Activated naive CD4-positive, alpha-beta T cell treated with anti-CD3 and anti-CD28 coated beads, Interleukin-2, amount 50 U/mL, for 24 hours (primary cell): ENCODE results near the gene GRM7.

Source experiments
- H3K27ac Mint-ChIP-seq: one replicate; pipeline ENCODE4 v1.8.0; 2021; ENCODE audit warnings: mild to moderate bottlenecking, mixed read lengths
- H3K27me3 Mint-ChIP-seq: one replicate; pipeline ENCODE4 v1.8.0; 2021; ENCODE audit warnings: mixed read lengths
- H3K36me3 Mint-ChIP-seq: one replicate; pipeline ENCODE4 v1.8.0; 2021; ENCODE audit warnings: mixed read lengths
- H3K4me1 Mint-ChIP-seq: one replicate; pipeline ENCODE4 v1.8.0; 2021; ENCODE audit warnings: mixed read lengths
- H3K4me3 Mint-ChIP-seq: one replicate; pipeline ENCODE4 v1.8.0; 2021; ENCODE audit warnings: mild to moderate bottlenecking, mixed read lengths
- H3K9me3 Mint-ChIP-seq: one replicate; pipeline ENCODE4 v1.8.0; 2021; ENCODE audit warnings: mixed read lengths

GRM7 gene

GRCh38 chr3:7461202-7461825 lies 600.4 kb downstream of the GRM7 start:
- H3K36me3 Mint-ChIP-seq, result no peaks in the 10 kb centered on the region
- H3K27me3 Mint-ChIP-seq, result no peaks in the 10 kb centered on the region
- no peak overlapping the region for H3K27ac Mint-ChIP-seq
- no peaks in the 10 kb centered on the region for H3K4me1 Mint-ChIP-seq
- no peak overlapping the region for H3K4me3 Mint-ChIP-seq
- H3K9me3 Mint-ChIP-seq, result no peaks in the 10 kb centered on the region

GRCh38 chr3:7469866-7470265 lies 609.0 kb downstream of the GRM7 start:
- no peak overlapping the region for H3K27ac Mint-ChIP-seq
- peaks cover 1% of the 10 kb centered on the region for H3K27me3 Mint-ChIP-seq
- H3K4me1 Mint-ChIP-seq, result no peaks in the 10 kb centered on the region
- H3K4me3 Mint-ChIP-seq, result no peak overlapping the region
- H3K9me3 Mint-ChIP-seq, result no peaks in the 10 kb centered on the region
- no peaks in the 10 kb centered on the region for H3K36me3 Mint-ChIP-seq

- Mint-ChIP-seq H3K4me1 (no peaks in the 10 kb centered on the region), H3K9me3 (peaks cover 4% of the 10 kb centered on the region), H3K36me3 (no peaks in the 10 kb centered on the region), H3K27me3 (no peaks in the 10 kb centered on the region), H3K27ac (no peak overlapping the region), H3K4me3 (no peak overlapping the region)
These were observed 623.7 kb downstream of the GRM7 start for GRCh38 chr3:7484636-7485035.

DNA sequence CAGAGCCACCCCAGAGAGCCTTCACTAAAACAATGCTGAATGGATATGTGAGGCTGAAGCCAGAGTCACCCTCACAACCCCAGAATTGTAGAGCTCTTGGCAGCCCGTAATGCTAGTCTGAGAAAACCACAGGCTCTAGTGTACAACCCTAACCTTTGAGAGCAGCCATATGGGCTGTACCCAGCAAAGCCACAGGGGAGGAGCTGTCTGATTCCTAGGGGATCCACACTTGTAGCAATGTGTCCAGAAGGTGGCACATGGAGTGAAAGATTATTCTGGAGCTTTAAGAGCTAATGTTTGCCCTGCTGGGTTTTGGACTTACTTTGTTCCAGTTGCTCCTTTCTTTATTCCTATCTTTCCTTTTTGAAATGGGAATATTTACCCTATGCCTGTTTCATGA lies 626.8 kb downstream of the GRM7 start:
- H3K9me3 Mint-ChIP-seq, result peaks cover 6% of the 10 kb centered on the region
- H3K4me1 Mint-ChIP-seq, result no peaks in the 10 kb centered on the region
- no peaks in the 10 kb centered on the region for H3K36me3 Mint-ChIP-seq
- no peak overlapping the region for H3K4me3 Mint-ChIP-seq
- H3K27me3 Mint-ChIP-seq, result no peaks in the 10 kb centered on the region
- H3K27ac Mint-ChIP-seq, result no peak overlapping the region

GRCh38 chr3:7489417-7489816 lies 628.5 kb downstream of the GRM7 start:
- Mint-ChIP-seq H3K27me3 (peaks cover 1% of the 10 kb centered on the region), H3K4me1 (no peaks in the 10 kb centered on the region), H3K36me3 (no peaks in the 10 kb centered on the region), H3K9me3 (peaks cover 21% of the 10 kb centered on the region), H3K4me3 (no peak overlapping the region), H3K27ac (no peak overlapping the region)

GRCh38 chr3:7498715-7499114 lies 637.8 kb downstream of the GRM7 start:
- no peaks in the 10 kb centered on the region for H3K36me3 Mint-ChIP-seq
- H3K4me3 Mint-ChIP-seq, result no peak overlapping the region
- peaks cover 10% of the 10 kb centered on the region for H3K9me3 Mint-ChIP-seq
- H3K4me1 Mint-ChIP-seq, result no peaks in the 10 kb centered on the region
- no peaks in the 10 kb centered on the region for H3K27me3 Mint-ChIP-seq
- no peak overlapping the region for H3K27ac Mint-ChIP-seq

- H3K4me3 Mint-ChIP-seq, result no peak overlapping the region
- no peaks in the 10 kb centered on the region for H3K9me3 Mint-ChIP-seq
These were observed 642.5 kb downstream of the GRM7 start for GRCh38 chr3:7503431-7503830.

GRCh38 chr3:7504886-7505775 lies 644.2 kb downstream of the GRM7 start:
- Mint-ChIP-seq H3K27ac (no peak overlapping the region), H3K27me3 (peaks cover 7% of the 10 kb centered on the region), H3K36me3 (no peaks in the 10 kb centered on the region), H3K4me3 (no peak overlapping the region), H3K4me1 (no peaks in the 10 kb centered on the region), H3K9me3 (no peaks in the 10 kb centered on the region)

More at GRCh38 chr3:7503431-7503830, 642.5 kb downstream of the GRM7 start:
- H3K27me3 Mint-ChIP-seq, result peaks cover 2% of the 10 kb centered on the region
- H3K27ac Mint-ChIP-seq, result no peak overlapping the region
- H3K36me3 Mint-ChIP-seq, result no peaks in the 10 kb centered on the region
- no peaks in the 10 kb centered on the region for H3K4me1 Mint-ChIP-seq

DNA sequence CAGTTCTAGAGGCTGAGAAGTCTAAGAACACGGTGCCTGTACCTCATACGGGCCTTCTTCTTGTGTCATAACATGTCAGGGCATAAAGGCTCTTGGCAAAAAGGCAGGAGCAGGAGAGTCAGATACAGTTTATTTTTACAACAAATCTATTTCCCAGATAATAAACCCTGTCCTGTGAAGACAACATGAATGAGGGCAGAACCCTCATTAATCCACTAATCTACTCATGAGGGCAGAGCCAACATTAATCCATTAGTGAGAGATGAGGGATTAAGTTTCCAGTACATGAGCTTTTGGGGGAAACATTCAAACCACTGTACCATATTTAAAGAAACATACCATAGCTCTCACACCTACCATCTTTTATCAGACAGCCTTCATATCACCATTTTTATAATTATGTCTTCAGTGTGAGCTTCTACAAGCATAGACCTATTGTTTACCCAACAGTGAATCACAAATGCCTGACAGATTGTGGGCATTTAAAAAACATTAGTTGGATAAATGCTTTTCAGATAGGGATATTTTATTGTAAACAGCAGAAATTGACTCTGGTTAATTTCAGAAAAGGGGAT lies 645.8 kb downstream of the GRM7 start:
- Mint-ChIP-seq H3K4me1 (no peaks in the 10 kb centered on the region), H3K27ac (no peak overlapping the region), H3K9me3 (no peaks in the 10 kb centered on the region), H3K4me3 (no peak overlapping the region), H3K27me3 (peaks cover 9% of the 10 kb centered on the region), H3K36me3 (no peaks in the 10 kb centered on the region)

DNA sequence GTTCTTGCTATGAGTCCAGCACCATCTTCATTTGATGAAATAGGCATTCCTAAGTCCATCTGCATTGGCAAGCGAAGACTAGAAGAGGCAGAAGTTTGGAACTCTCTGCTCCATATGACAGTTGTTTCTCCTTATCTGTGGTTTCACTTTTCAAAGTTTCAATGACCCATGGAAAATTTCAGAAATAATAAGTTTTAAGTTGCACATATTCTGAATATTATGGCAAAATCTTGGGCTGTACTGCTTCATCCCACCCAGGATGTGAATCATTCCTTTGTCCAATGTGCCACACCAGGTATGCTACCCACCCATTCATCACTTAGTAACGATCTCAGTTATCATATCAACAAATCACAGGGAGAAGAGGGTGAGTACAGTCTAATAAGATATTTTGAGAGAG lies 647.9 kb downstream of the GRM7 start:
- Mint-ChIP-seq H3K4me1 (no peaks in the 10 kb centered on the region), H3K27ac (no peak overlapping the region), H3K36me3 (no peaks in the 10 kb centered on the region), H3K9me3 (no peaks in the 10 kb centered on the region), H3K27me3 (peaks cover 9% of the 10 kb centered on the region), H3K4me3 (no peak overlapping the region)

DNA sequence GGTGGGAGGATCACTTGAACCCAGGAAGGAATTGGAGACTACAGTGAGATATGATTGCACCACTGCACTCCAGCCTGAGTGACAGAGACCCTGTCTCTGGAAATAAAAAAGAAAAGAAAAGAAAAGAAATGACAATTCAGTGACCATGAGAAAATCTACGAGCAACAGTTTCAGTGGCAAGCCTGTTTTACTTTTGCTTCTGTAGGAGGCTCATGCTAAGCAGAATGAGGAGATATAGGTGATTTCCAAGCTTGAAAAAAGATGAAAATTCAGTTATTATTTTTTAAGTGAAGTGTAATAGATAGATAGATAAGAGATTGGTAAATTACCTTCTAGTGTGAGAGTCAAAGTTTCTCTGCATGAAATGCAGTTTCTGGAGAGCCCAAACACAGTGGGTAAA lies 651.1 kb downstream of the GRM7 start:
- H3K36me3 Mint-ChIP-seq, result no peaks in the 10 kb centered on the region
- H3K27ac Mint-ChIP-seq, result no peak overlapping the region
- peaks cover 9% of the 10 kb centered on the region for H3K27me3 Mint-ChIP-seq
- no peaks in the 10 kb centered on the region for H3K4me1 Mint-ChIP-seq
- no peak overlapping the region for H3K4me3 Mint-ChIP-seq
- no peaks in the 10 kb centered on the region for H3K9me3 Mint-ChIP-seq

DNA sequence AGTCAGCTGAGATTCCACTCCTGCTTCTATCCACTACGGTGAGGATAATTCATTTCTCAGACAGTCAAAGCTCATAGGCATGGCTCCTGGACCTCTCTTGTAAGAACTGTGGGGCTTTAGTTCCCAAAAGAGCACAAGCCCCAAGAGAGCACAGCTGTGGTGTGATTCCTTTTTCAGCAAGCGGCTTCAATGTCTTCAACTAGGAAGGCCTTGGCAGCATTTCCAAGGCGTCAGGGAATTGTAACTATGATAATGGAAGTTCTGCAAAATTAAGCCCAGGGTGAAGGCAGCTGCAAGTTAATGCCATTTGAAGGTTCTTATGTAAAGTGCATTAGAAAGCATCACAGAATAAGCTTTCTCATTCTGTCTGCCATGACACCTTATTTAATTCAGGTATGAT lies 657.1 kb downstream of the GRM7 start:
- Mint-ChIP-seq H3K9me3 (no peaks in the 10 kb centered on the region), H3K4me1 (no peaks in the 10 kb centered on the region), H3K36me3 (no peaks in the 10 kb centered on the region), H3K27ac (no peak overlapping the region), H3K4me3 (no peak overlapping the region), H3K27me3 (no peaks in the 10 kb centered on the region)

DNA sequence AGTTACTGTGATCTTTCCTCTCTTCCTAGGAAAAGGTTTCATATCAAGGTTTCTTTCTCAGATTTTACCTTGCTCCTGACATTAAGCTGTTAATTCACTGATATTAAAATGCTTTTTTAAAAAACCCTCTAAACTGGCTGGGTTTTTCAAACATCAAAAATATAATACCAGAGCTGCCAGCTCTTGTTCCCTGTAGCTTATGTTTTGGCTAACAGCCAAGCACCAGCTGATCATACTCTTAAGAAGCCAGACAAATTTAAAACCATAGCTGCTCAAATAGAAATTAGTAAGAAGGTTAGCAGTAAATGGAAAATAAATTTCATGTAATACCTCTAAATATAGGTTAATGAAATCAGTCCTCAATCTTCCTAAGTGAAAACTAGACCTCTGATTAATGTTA lies 657.5 kb downstream of the GRM7 start:
- no peak overlapping the region for H3K27ac Mint-ChIP-seq
- H3K4me1 Mint-ChIP-seq, result no peaks in the 10 kb centered on the region

GRCh38 chr3:7520059-7520458 lies 659.1 kb downstream of the GRM7 start:
- Mint-ChIP-seq H3K4me1 (no peaks in the 10 kb centered on the region), H3K9me3 (no peaks in the 10 kb centered on the region), H3K4me3 (no peak overlapping the region), H3K27ac (no peak overlapping the region), H3K36me3 (no peaks in the 10 kb centered on the region), H3K27me3 (no peaks in the 10 kb centered on the region)

More for the DNA sequence above, 657.5 kb downstream of the GRM7 start:
- H3K4me3 Mint-ChIP-seq, result no peak overlapping the region
- H3K9me3 Mint-ChIP-seq, result no peaks in the 10 kb centered on the region
- no peaks in the 10 kb centered on the region for H3K27me3 Mint-ChIP-seq
- H3K36me3 Mint-ChIP-seq, result no peaks in the 10 kb centered on the region

DNA sequence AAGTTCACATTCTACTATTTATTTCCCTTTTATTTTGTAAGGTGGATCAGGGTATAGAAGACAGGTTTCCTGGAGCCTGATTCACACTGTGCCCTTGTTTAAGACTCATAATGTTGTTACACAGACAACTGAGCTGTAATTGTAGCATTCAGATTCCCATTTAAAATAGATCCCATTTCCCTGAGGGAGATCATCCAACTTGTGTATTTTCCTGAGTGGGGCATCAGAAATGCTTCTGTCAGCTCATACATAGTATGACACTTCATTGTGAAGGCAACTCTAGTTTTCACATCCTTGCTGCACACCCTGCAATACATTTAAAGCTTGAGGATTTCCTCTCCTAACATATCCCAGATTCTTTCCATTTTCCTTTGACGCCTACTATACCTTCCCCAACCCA lies 659.7 kb downstream of the GRM7 start:
- Mint-ChIP-seq H3K9me3 (no peaks in the 10 kb centered on the region), H3K4me1 (no peaks in the 10 kb centered on the region), H3K27ac (no peak overlapping the region), H3K4me3 (no peak overlapping the region), H3K36me3 (no peaks in the 10 kb centered on the region), H3K27me3 (no peaks in the 10 kb centered on the region)

- H3K27me3 Mint-ChIP-seq, result peaks cover 2% of the 10 kb centered on the region
- no peaks in the 10 kb centered on the region for H3K9me3 Mint-ChIP-seq
- H3K4me3 Mint-ChIP-seq, result no peak overlapping the region
- no peaks in the 10 kb centered on the region for H3K4me1 Mint-ChIP-seq
- no peaks in the 10 kb centered on the region for H3K36me3 Mint-ChIP-seq
- no peak overlapping the region for H3K27ac Mint-ChIP-seq
These were observed 675.6 kb downstream of the GRM7 start for GRCh38 chr3:7536510-7536909.
